HG03571 (cell line): ENCODE results near the gene GSTT4.
"Not testable (repeated sequence)": the region's sequence is repeated elsewhere in the genome, so short reads cannot be mapped to it uniquely, and the experiment has no call there.

Experiments
- ATAC-seq: cut with Tn5 transposase; IDR thresholded peaks from one replicate; pipeline ENCODE4 v1.9.1; 2021; ENCODE audit not compliant: unreplicated experiment

Gene GSTT4

GRCh38 chr22:24005201-24005600, at the start of gene GSTT4:
TSS of gene GSTT4 (minus strand) at chr22:24005453. CDS start at chr22:24005356, 97 bp downstream.
- ATAC-seq = no peak

GRCh38 chr22:24054356-24054755, 49.1 kb upstream of the GSTT4 start:
- no peak for ATAC-seq

DNA sequence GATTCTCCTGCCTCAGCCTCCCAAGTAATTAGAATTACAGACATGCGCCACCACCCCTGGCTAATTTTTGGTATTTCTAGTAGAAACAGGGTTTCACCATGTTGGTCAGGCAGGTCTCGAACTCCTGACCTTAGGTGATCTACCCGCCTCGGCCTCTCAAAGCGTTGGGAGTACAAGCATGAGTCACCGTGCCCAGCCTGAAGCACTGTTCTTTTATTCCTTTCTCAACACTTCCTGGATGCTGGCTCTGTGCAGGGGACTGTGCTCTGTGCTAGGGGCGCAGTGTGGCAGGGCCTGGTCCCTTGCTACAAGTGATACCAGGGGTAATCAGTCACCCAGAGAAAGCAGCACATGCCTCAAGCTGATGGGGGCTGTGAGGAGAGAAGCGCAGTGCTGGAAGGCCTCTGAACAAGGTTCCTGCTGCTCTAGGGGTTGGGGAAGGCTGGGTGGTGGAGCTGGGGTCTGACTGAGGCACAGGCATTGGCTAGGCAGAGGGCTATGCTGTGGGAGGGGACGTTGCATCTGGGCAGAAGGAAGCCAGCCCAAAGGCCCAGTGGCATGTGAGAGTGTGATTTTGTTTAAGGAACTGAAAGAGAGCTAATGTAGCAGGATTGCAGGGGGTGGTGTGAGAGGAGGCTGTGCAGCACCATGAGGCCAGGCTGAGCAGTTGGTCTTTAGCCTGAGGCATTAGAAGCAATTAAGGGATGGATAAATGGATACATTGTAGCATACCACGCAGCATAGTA, 48.4 kb upstream of the GSTT4 start:
- ATAC-seq = no peak

- no peak for ATAC-seq
These were observed 46.3 kb upstream of the GSTT4 start for GRCh38 chr22:24051568-24051967.

DNA sequence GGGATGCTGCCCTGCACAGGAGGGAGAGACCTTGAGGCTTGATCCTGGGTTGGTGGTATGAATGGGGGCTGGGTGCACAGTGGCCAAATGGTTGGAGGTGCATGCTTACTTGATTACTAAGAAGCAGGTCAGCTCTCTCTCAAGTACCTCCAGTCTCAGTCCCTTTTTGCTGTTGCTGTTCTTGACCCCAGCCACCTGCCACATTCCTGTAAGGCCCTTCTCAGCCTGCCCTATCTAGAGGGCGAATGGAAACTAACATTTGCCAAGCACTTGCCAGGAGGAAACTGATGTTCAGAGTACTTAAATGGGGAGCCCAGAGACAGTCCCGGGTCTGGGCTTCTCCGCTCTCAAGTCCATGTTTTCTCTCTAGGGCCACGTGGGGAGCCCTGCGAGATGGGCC, 45.8 kb upstream of the GSTT4 start:
- ATAC-seq = no peak

- ATAC-seq = no peak
These were observed 44.7 kb upstream of the GSTT4 start for GRCh38 chr22:24049978-24050377.

DNA sequence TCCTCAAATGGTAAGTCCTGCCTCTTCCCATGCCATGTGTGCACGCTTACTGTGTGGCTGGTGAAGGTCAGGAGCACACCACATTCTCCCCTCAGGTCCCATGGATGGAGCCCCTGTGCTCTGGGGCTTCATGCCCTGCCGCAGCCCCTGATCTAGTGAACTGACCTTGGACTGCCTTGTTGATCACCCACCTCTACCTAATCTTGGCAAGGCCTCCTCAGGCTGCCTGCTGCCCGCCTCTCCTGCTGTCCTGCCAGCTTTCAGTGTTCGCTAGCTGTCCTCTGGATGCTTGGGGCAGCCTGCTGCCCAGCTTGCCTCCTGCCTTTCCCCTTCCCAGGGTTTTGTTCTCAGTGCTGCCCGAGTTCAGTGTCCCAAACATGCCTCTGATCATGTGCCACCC, 44.0 kb upstream of the GSTT4 start:
- ATAC-seq = no peak

GRCh38 chr22:24046024-24046423, 40.8 kb upstream of the GSTT4 start:
- no peak for ATAC-seq

DNA sequence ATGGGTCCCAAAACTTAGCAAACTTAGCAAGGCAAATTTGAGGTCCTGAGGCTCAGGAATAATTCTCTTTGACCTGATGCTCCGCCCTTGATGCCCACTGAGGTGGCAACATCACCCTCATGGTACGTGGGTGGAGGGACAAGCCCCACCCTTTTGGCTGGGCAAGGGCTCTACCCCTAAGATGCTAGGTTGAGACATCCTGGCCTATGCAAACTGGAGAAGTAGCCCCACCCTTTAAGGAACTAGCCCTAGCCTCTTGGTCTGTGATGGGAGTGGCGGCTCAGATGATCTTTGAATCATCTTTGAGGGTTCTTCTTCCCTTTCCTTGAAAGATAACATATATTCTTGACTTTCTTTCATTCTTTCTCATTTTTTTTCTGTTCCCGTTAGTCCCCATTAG, 38.7 kb upstream of the GSTT4 start:
- ATAC-seq = no peak

- not testable (repeated sequence) for ATAC-seq
These were observed 38.2 kb upstream of the GSTT4 start for GRCh38 chr22:24043465-24043864.

DNA sequence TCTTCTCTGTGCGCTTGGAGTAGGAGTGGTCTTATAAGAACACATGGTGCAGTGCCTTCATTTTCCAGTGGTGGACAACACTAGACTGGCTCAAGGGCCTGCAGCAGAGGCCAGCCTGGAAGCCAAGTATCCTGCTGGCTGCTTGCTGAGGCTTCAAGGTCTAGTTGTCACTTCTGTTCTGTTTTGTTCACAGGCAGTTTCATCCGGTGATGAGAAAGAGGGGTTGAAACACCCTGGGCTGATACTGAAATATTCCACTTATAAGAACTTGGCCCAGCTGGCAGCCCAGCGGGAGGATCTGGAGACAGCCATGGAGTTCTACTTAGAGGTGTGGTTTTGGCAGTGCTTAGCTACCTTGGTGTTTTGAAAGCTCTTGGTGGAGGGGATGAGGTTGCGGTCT, 35.7 kb upstream of the GSTT4 start:
- no peak for ATAC-seq

DNA sequence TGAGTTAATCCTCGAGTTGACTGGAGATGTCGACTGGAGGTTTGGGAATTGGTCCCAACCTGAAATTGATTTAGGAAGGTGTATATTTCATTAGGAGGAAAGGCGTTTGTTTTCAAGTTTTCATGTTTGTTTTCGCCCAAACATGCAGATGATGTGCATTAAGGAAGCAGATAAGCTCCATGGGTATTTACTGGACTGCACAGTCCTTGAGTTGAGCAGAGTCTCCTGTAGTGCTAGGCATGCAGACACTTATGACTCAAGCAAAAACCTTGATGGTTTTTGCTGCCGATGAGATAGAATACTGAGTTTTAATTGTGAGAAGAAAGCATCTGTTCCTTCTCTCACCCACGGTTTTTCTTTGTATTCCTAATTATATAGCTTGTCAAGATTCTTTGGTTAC, 33.8 kb upstream of the GSTT4 start:
- no peak for ATAC-seq

DNA sequence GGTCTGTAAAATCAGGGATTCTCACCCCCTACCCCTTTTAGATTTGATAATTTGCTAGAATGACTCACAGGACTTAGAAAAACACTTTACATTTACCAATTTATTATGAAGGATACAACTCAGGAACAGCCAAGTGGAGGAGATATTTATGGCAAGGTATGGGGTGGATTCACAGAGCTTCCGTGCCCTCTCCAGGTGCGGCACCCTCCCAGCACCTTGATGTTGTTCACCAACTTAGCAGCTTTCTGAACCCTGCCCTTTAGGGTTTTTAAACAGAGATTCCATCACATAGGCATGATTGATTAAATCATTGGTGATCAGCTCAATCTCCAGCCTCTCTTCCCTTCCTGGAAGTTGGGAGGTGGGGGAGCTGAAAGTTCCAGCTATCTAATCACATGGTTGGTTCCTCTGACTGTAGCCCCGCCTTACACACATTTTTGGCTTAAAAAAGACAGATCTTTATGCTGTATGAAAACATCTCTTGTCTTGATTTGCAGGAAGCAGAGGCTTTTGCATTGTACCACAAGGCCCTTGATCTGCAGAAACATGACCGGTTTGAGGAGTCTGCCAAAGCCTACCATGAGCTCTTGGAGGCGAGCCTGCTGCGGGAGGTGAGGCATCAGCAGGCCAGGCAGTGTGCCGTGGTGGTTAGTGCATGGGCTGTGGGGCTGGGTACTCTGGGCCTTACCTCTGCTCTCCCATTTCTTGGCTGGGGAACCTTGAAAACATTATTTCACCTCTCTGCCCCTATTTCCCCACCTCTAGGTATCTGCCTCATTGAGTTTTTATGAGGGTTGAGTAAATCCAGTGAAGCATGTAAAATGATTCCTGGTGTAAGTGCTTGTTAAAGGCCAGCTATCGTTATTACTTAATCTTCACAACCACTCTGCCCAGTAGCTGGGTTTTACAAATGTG, 32.9 kb upstream of the GSTT4 start:
- ATAC-seq = no peak

DNA sequence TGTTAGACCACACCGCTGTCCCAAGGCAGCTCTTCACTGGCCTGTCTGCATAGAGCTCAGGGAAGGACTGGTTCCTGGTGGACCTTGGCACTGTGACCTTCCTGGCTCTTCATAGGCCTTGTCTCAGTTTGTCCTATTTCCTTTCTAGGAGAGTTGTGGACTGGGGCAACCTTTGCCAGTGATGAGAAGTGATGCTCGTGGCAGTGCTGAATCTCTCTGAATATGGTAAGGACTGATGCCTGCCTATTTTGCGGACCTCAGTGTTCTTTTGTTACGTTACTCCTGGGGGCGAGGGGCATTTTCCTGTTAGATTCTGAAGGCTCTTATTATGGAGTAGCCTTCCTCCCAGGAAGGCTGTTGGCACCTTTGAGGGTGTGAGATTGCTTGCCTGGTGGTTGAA, 30.0 kb upstream of the GSTT4 start:
- ATAC-seq = no peak

- ATAC-seq = no peak
These were observed 28.5 kb upstream of the GSTT4 start for GRCh38 chr22:24033731-24034130.

DNA sequence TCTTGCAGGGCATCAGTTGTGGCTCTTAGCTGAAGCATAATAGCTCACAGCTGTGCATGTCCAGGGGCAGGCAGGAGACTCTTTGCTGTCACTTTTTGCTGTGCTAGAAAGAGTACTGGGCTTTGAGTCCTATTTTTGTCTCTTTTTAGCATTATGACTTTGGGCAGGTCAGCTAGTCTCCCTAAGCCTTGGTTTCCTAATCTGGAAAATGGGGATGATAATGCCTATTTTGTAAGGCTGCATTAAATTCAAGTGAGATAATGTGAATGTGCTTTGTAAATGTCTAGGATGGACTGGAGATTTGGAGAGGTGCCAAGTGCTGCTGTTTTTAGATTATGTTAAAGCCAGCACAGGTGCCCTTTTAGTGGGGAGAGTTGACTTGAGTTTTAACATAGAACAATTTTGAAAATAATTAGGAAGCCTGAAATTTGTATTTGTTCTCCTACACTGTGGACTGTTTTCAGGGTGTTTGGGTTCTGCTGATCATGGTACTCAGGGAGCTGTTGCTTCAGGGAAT, 25.0 kb upstream of the GSTT4 start:
- ATAC-seq = no peak

GRCh38 chr22:24029304-24029703, 24.1 kb upstream of the GSTT4 start:
- ATAC-seq = no peak

DNA sequence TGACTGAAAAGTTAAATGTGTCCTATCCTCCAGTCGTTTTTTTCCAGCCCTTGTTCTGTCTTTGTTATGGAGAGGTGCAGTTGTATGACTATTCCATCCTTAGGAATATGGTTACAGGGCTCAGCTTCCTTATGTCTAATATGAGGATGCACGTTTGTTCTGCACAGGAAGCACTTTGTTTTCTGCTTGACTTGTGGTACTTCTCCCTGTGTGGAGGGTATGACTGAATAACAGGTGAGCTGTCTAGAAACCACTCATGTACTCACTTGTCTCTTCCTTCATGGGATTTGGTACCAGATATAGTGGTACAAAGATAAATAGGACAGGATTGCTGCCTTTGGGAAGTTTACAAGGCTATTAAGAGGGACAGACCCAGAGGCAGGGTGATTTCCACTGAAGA, 23.3 kb upstream of the GSTT4 start:
- ATAC-seq = no peak

- no peak for ATAC-seq
These were observed 22.7 kb upstream of the GSTT4 start for GRCh38 chr22:24027991-24028390.

- ATAC-seq = no peak
These were observed 22.2 kb upstream of the GSTT4 start for GRCh38 chr22:24027389-24027975.

- no peak for ATAC-seq
These were observed 21.5 kb upstream of the GSTT4 start for GRCh38 chr22:24026733-24027132.

DNA sequence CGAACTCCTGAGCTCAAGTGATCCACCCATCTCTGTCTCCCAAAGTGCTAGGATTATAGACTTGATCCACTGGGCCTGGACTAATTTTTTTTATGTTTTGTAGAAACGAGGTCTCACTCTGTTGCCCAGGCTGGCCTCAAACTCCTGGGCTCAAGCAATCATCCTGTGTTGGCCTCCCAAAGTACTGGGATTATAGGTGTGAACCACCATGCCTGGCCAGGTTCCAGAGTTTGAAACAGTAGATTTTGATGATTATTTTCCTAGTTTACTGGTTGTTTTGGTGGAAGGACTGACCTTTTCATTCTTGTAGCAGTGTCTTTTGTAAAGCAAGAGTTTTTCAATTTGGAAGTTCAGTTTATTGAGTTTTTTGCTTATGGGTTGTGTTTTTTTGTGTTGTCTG, 20.8 kb upstream of the GSTT4 start:
- no peak for ATAC-seq
